Esophagus mucosa (tissue), 1 donor: ENCODE results near the gene IPO9. TPM values are rescaled to one million over a fixed set of nuclear protein-coding genes. Genes with fewer than 3 reads are reported as not detected.
A peak's percentile ranks its signal among the peaks of the same experiment; 100 is the strongest.

ENCODE experiments used
- ATAC-seq: fragments of 200-7000 bp; cut with Tn5 transposase; one replicate; pipeline ENCODE4 v1.9.1; 2020
- total RNA-seq: library from RNA; stranded (reverse); gene quantifications from one replicate; pipeline ENCODE4 v1.2.4, GENCODE V29; 2023
- donor health status: DM: yes; HTN: yes; CAD: no.

IPO9 gene
- total RNA-seq, 1 donor from 2014 or later: 26.9 TPM

GRCh38 chr1:201906336-201906735 lies 77.4 kb downstream of the IPO9 start:
- ATAC-seq: no peak

- no peak for ATAC-seq
Measured at GRCh38 chr1:201907621-201908020, 78.7 kb downstream of the IPO9 start.

- no peak for ATAC-seq
Measured at GRCh38 chr1:201911826-201912571, 83.0 kb downstream of the IPO9 start.

- no peak for ATAC-seq
Measured at GRCh38 chr1:201912832-201913231, 83.9 kb downstream of the IPO9 start.

- ATAC-seq: no peak
Measured at GRCh38 chr1:201914456-201915235, 85.7 kb downstream of the IPO9 start.

GRCh38 chr1:201916649-201917249 lies 87.8 kb downstream of the IPO9 start:
- peak; percentile 50 for ATAC-seq

- ATAC-seq: peak; percentile 22
Measured at GRCh38 chr1:201917362-201918033, 88.5 kb downstream of the IPO9 start.

GRCh38 chr1:201918343-201918742 lies 89.4 kb downstream of the IPO9 start:
- ATAC-seq: no peak

GRCh38 chr1:201921952-201922558 lies 93.1 kb downstream of the IPO9 start:
- no peak for ATAC-seq

GRCh38 chr1:201925301-201925567 lies 96.3 kb downstream of the IPO9 start:
- no peak for ATAC-seq

GRCh38 chr1:201925981-201926645 lies 97.2 kb downstream of the IPO9 start:
- ATAC-seq: no peak

GRCh38 chr1:201928266-201928665 lies 99.3 kb downstream of the IPO9 start:
- no peak for ATAC-seq

- ATAC-seq: peak; percentile 28
Measured at GRCh38 chr1:201930137-201930536, 101.2 kb downstream of the IPO9 start.

GRCh38 chr1:201930803-201931202 lies 101.8 kb downstream of the IPO9 start:
- no peak for ATAC-seq

Other genes with a start within 250 kb of the IPO9 start
- 1.2 TPM for gene SHISA4, start 59.7 kb downstream of the IPO9 start, total RNA-seq
- gene LMOD1, start 117.4 kb downstream of the IPO9 start, total RNA-seq: 4.1 TPM
- gene TIMM17A, start 126.3 kb downstream of the IPO9 start, total RNA-seq: 36.3 TPM
- 89.6 TPM for gene RNPEP, start 153.5 kb downstream of the IPO9 start, total RNA-seq
- gene ELF3, start 181.4 kb downstream of the IPO9 start, total RNA-seq: 391 TPM